HG03575 (cell line): ENCODE data around the gene AP3S1.
A peak's percentile ranks its signal among the peaks of the same experiment; 100 is the strongest.
"Not testable (repeated sequence)": the region's sequence is repeated elsewhere in the genome, so short reads cannot be mapped to it uniquely, and the experiment has no call there.

Experiments used
- ATAC-seq: cut with Tn5 transposase; IDR thresholded peaks from one replicate; pipeline ENCODE4 v1.9.1; 2021; ENCODE audit not compliant: unreplicated experiment, insufficient number of reproducible peaks, low FRiP score; ENCODE audit errors: extremely low read depth

The AP3S1 gene

GRCh38 chr5:115841382-115842088 lies at the start of gene AP3S1, which contains the start of gene ATG12:
Gene AP3S1 (plus strand): TSS chr5:115841935. CDS start chr5:115842038, 103 bp downstream.
Gene ATG12 (minus strand): TSS chr5:115841565. CDS start chr5:115841552, 13 bp downstream.
- ATAC-seq = peak; percentile 58

- ATAC-seq = no peak
These were observed 46.0 kb upstream of the AP3S1 start for GRCh38 chr5:115795700-115796099.

- no peak for ATAC-seq
These were observed 45.1 kb upstream of the AP3S1 start for GRCh38 chr5:115796656-115797055.

GRCh38 chr5:115798252-115798651 lies 43.5 kb upstream of the AP3S1 start:
- no peak for ATAC-seq

- ATAC-seq = no peak
These were observed 41.6 kb upstream of the AP3S1 start for GRCh38 chr5:115800108-115800507.

GRCh38 chr5:115801152-115801551 lies 40.6 kb upstream of the AP3S1 start:
- no peak for ATAC-seq

- no peak for ATAC-seq
These were observed 39.8 kb upstream of the AP3S1 start for GRCh38 chr5:115801984-115802383.

- no peak for ATAC-seq
These were observed 34.6 kb upstream of the AP3S1 start for GRCh38 chr5:115806986-115807653.

GRCh38 chr5:115807654-115808052 lies 34.1 kb upstream of the AP3S1 start:
- ATAC-seq = no peak

GRCh38 chr5:115808066-115808465 lies 33.7 kb upstream of the AP3S1 start:
- ATAC-seq = not testable (repeated sequence)

GRCh38 chr5:115809946-115810345 lies 31.8 kb upstream of the AP3S1 start:
- ATAC-seq = no peak

GRCh38 chr5:115810761-115811160 lies 31.0 kb upstream of the AP3S1 start:
- no peak for ATAC-seq

- ATAC-seq = no peak
These were observed 30.3 kb upstream of the AP3S1 start for GRCh38 chr5:115811406-115811805.

GRCh38 chr5:115812372-115812771 lies 29.4 kb upstream of the AP3S1 start:
- ATAC-seq = no peak

GRCh38 chr5:115813719-115814118 lies 28.0 kb upstream of the AP3S1 start:
- no peak for ATAC-seq

GRCh38 chr5:115815006-115815692 lies 26.6 kb upstream of the AP3S1 start:
- no peak for ATAC-seq

GRCh38 chr5:115815693-115816225 lies 26.0 kb upstream of the AP3S1 start:
- no peak for ATAC-seq

GRCh38 chr5:115816226-115817081 lies 25.3 kb upstream of the AP3S1 start, which contains the start of gene CDO1:
Gene CDO1 (minus strand): TSS chr5:115816659. CDS start chr5:115816397, 262 bp downstream.
- ATAC-seq = no peak

- ATAC-seq = no peak
These were observed 24.3 kb upstream of the AP3S1 start for GRCh38 chr5:115817386-115817785.
